Left hindlimb (tissue), 1 donor: ENCODE data around the gene GPHN.

Source experiments
- DNase-seq: peaks from one replicate; pipeline ENCODE4 v3.0.0-alpha.2; 2018

The GPHN gene

DNA sequence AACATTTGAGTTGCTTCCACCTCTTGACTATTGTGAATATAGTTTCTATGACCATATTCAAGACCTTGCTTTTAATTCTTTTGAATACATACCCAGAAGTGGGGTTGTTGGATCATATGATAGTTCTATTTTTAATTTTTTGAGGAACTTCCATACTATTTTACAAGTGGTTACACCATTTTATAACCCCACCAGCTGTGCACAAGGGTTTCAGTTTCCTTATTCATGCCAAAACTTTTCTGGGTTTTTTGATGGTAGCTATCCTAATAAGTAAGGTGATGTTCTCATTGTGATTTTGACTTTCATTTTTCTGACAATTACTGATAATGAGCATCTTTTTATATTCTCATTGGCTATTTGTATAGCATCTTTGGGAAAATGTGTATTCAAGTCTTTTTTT is 571.9 kb downstream of the GPHN start:
- no peak for DNase-seq

DNA sequence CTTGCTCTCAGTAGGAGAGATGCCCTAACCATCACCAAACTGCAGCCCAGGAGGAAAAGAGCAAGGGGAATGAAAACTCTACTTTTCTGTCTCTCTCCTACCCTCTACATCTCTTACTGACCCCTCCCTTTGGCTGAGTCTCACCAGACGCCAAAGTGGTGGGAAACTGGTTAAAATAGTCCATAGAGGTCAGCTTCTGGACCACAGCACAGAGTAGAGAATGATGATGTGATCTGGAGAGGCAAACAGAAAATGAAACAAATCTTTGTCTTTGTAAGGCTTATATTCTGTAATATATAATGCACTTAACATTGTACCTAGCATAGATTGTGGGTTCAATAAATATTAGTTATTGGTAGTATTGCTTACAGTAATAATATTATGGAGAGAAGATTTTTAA is 600.3 kb downstream of the GPHN start:
- no peak for DNase-seq

DNA sequence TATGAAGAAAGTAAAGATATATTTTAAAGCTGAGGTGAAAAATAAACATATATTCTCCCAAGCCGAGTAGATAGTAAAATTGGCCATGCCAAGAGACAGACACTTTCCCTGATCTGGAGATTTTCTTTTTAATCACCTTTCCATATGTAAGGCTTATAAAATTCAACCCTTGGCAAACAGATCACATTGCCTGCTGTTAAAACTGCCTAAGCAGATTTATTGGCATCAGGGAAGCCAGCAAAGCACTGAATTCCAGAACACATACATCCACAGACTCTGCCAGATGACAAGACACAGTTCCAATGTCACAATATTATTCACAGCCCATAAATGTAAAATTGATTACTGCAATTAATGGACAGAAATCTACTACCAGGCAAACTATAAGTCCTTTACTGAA is 603.1 kb downstream of the GPHN start:
- no peak for DNase-seq

DNA sequence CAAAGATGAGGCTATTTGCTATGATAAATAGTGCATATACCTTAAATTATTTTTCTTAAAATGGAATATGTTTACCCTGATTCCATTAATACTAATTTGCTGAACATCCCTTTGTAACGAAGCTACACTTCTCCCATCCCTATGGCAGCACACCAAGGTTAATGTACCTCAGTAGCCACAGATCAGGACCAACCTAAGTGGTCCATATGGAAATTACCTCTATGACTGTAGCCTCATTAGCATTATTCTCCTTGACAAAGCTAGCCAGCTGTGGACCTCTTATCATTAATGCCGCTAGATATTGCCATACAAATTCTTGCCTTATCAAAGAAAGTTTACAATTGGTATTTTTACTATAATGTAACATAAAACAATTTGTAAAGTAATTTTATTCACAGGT is 604.4 kb downstream of the GPHN start:
- DNase-seq = no peak

DNA sequence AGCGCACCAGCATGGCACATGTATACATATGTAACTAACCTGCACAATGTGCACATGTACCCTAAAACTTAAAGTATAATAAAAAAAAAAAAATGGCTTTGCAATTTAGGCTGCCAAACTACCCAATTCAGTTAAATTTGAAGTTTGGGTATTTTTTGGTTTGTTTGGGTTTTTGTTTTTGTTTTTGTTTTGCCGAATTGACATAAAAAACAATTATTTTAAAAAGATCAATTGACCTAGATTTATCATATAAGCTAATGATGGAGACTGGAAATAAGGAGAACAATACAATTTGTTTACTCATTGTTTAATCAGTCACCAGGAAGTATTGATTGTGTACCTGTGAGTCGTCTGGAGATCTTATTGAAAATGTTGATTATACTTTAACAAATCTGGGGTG is 619.2 kb downstream of the GPHN start:
- no peak for DNase-seq

DNA sequence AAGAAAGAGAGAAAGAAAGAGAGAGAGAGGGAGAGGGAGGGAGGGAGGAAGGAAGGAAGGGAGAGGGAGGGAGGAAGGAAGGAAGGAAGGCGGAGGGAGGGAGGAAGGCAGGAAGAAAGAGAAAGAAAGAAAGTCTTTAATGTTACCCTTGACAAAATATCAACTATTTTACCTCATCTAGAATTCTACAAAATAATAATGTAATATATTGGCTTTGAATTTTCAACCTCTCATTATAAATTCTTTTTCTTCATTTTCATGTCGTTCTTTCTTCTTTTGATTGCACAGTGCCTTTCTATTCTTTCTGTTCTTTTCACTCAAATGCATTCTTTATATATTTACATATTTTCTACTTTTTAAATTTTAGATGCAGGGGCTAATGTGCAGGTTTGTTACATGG is 621.8 kb downstream of the GPHN start:
- no peak for DNase-seq

DNA sequence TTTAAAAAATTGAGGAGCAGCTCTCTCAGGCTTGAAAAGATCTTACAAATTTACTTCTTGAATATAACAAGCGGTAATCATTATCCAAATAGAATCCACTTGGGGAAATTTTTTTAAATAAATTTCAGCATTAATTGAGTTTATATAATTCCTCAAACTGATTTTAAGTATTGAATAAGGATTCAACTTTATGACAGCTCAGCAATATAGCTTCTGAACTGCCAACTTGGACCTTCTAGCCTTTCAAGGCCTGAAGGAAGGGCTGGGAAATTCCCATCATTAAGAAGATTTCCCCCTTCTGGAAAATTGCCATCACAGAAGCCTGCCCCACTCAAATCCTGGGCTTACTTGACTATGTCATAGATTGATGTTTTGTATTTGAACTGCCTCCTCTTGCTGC is 623.7 kb downstream of the GPHN start:
- no peak for DNase-seq

DNA sequence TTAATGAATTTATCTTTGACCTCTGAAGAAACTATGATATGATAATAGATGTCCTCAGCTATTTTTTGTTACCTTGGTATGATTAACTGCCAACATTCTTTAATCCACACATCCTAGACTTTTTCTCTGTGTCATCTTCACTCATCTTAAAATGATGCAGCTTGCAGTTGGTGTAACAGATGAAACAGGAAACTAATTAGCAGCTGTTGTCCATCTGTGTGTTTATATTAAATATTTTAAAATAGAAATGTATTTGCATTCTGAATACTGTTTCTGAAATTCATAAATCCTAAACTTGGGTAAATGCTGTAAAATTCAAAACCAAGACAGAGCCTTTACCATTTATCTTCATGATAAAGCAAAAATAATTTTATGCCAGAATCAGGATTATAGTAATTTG is 625.2 kb downstream of the GPHN start:
- DNase-seq = no peak

DNA sequence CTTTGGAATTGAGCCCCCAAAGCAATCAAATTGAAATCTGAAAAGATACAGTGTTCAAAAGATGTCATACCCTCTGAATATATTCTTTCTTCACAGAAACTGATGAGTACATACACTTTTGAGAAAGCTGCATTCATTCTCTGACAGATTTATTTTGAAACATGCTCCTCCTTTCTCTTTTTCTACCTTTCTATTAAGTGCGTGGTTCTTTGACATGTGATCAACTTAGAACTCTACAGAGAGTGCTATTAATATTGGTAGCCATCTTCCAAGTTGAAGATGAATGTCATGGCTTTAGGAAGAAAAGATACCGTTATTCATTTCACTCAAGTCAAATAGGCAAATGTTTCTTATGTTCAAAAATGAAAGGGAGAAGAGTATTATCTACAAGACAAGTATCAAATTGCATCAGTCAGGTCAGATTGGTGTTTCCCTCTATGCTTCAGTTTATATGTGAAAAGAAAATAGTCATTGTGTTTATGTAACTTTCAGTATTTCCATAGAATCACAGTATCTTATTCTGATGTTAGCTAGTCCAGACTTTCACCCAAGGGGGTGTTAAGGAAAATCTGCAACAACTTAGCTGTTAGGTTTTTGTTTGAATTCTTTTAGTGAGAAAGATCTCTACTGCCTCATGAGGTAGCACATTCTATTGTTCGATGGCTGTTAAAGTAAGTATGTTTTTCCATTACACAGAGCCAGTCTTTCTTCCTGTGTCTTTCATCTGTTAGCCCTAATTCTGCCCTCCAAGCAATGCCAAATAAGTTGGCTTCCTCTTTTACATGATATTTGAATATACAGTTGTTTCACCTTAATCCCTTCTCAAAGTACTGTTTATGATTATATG is 625.9 kb downstream of the GPHN start:
- no peak for DNase-seq

DNA sequence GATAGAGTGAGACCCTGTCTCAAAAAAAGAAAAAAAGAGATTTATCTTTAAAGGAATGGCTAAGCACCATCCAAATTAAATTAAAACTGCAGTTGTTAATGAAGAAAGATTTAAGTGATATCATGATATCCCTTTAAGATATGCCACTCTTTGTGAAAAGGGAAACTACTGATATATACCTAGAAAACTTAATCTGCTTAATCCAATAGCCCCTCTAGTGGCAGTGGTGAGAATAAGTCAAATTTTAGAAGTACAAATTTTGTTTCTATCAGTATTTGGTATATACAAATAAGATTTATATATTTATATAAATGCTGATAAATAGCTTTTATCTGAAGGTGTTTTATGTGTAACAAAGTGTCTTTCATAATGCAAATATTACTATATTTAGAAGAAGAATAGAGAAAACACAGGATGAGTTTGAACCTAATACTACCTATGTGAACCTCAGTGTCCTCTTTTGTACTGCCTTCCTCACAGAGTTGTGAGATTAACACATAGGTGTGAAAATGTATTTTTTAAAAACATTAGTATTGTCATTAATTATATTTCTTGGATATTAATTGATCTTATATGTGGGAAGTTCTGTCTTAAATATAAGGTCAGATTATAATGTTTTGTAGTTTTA is 629.9 kb downstream of the GPHN start:
- no peak for DNase-seq

DNA sequence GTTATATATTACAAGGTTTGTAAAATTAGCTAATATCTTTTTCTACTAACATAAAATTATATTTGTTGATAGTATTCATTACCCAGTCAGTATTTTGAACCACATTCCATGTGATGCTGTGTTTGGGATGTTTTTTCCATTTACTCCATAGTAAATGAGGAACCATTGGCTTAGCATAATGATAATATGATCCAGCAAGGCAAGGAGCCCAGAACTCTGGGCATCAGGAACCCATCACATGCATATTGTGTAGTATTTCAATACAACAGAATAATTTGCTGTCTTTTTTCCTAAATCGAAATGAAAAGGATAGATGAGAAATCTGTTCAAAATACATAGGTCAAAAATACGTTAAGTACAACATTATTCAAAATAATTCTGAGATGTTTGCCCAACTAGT is 632.6 kb downstream of the GPHN start:
- DNase-seq = peak; percentile 40

DNA sequence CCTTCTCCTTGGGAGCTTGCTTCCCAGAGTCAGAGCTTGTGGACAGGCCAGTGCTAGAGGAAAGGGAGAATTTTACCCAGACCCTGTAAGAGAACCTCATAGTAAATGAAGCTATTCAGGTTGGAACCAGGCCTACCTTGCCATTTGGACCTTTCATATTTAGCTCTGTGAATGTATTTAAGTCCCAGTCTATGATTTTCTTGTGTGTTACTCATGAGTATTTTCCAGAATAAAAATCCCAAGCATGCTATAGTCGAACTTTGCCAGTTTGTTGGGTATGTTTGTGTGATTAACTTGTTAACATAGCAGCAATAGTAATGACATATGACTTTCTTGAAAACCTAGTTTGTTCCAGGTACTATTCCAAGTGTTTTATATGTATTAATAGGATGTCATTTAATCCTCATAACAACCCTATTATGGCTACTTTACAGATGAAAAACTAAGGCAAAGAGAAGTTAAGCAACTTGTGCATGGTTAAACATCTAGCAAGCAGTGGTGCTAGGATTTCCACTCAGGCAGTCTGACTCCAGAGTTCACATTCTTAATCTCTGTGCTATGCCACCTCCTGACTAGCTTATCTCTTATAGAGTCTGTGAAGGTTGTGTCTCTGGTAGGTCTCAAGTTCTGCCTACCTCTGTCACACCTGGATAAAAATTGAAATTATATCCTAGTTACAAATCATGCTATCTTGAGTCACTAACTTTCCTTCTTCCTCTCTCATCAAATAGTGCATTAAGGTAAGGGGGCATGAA is 633.4 kb downstream of the GPHN start:
- no peak for DNase-seq

DNA sequence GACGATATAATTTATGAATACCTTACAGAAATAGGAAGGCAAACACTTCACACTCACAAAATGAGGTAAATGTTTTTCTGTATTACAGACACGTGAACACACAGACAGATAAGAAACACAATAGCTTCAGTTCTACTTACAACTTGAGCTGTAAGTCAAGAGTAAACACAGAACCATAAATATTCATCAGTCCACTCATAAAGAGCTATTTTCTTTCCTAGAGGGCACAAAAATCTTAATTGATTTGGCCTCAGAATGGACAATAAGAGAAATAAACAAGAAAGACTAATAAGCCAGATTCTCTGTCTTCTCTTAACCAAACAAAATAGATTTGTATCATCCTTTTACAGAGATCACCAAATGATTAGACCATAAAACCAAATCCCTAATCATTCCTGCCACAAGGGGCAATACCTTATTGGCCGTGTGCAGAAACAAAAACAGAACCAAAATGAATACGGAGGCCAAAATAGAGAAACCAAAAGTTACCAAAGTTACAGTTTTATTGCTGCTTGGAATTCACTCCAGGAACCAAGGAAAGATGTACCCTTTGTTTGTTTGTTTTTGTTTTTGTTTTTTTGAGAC is 643.2 kb downstream of the GPHN start:
- no peak for DNase-seq

DNA sequence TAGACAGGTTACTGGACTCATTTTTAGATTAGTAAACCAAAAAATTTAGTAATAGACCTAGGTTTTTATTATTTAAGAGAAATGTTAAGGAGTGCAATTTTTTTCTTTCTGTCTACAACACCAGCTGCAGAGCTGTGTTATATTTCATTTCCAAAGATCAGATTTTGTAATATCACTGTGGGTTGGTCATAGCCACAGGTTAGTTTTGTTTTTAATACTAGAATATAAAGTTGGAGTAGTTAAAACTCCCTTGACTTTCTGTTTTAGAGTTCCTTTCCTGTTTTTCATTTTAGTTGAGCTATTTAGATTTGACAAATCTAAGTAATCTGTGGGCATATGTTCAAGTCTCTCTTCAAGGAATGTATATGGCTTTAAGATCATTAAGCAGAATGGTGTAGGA is 650.6 kb downstream of the GPHN start:
- DNase-seq = no peak

DNA sequence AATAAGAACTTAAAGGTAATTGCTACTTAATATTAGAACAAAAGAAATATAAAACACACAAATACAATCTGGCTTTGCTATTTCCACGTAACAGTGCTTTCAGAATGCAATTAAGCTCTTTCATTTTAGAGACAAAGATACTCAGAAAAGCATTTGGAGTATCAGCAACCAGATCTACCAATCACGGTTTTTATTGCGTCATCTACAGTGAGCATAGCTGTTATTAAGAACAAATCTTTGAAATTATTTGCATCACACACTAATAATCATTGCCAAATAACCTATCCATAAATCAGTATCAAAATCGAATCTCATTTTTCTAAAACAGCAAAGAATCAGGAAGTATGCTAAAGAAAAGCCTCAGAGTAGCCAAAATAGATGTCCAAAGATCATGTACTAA is 654.4 kb downstream of the GPHN start:
- DNase-seq = no peak

DNA sequence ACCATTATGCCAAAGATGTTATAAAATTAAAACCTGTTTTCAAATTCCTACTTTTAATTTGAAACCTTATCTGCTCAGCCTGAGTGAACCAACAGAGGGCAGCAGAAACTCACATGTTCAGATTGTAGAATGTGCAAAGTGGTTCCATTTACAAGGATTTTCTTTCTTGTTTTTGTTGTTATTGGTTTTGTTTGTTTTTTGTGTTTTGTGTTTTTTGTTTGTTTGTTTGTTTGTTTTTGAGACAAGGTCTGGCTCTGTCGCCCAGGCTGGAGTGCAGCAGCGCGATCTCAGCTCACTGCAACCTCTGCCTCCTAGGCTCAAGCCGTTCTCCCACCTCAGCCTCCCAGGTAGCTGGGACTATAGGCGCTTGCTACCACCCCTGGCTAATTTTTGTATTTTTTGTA is 658.5 kb downstream of the GPHN start:
- DNase-seq = no peak

DNA sequence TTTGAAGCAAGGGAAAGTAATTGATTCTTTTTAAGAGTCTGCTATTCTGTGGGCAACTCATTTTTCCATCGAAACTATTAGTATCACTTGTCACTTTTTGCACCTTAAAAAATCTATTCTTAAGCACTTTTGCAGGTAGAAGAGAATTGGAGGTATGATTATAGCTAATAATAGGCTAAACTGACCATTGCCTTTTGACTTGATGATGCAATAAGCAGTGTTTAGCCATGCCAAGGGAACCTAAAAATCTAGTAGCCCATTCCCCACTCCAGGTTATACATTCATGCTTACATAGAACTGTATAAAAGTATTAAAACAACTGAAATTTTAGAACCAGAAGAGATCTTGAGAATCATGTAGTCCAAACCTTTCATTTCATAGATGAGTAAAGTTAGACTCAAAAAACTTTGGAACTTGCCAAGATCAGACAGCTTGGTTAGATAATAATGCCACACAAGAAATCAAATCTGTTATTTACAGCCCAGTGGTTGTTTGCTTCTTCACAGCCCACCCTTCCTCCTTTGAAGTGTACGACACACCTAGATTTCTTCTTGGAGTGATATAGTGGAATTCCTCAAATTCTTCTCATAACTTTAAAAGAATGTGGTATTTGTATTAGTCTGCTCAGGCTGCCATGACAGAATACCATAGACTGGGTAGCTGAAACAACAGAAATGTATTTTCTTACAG is 659.6 kb downstream of the GPHN start:
- no peak for DNase-seq

DNA sequence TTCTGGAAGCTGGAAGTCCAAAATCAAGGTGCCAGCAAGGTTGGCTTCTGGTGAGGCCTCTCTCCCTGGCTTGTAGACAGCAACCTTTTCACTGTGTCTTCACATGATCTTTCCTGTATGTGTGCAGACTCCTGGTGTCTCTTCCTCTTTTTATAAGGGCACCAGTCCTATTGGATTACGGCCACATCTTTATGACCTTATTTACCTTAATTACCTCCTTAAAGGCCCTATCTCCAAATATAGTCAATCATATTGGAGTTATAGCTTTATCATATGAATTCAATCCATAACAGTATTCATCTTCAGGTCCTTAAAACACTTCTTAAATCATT is 660.1 kb downstream of the GPHN start:
- no peak for DNase-seq

DNA sequence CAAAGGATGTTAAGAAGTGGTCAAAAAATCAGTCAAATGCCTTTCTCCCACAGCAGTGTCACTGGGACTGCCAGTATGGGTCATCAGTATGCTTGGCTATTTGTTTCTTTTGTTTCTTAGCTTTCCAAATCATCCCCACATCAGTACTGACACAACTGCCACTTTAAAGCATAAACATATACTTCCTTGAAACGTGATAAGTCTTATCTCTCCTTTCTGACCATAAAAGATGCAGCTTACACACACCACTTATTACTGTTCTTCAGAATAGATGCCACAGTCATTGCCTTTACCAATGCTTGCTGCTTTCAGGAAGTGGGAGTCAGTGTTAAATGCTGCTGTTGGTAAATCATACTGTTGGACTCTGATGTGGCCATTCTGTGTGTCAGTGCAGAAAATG is 662.7 kb downstream of the GPHN start:
- no peak for DNase-seq

DNA sequence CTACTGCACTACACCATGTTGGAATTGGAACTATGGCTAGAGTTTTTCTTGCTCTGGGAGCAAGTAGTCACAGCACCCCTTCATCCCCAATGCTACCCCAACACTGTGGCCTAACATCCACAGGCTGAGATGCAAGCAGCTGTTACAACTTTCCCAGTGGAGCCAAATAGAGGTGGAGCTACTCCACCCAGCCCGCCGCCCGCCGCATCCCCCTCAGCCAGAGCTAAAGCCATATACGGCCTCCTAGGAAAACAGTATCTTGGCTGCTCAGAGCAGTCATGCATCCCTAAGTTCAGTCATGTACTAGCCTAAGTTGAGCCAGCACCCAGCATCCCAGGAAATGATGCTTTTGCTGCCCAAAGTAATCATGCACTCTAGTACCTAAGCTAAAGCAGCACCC is 664.1 kb downstream of the GPHN start:
- DNase-seq = no peak

DNA sequence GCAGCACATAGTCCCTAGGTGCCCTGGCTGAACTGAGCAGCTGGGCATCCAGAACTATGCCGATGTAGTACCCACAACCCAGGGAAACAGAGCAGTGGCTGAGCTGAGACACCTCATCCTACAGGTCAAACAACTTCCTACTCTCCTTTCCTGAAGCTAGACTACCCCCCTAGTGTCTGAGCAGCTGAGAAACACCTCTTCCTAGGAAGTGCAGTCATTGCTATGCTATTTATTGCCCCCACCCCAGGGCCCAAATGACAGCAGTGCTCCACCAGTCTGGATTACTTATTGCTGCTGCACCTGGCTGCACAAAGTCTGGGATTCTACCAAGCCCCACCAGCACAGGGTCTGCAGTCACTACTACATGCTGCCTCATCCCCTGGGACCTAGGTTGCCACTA is 664.6 kb downstream of the GPHN start:
- DNase-seq = no peak

DNA sequence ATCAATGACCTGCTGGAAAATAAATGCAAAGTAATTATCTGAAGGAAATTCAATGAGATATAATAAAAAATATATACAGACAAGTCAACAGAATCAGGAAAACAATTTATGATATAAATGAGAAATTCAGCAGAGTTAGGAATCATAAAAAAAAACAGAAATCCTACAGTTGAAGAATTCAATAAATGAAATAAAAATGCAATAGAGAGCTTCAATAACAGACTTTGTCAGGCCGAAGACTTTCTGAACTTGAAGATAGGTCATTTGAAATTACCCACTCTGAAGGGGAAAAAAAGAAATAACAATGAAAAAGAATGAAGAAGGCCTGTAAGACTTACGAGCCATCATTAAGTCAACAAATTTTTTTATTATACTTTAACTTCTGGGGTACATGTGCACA is 665.8 kb downstream of the GPHN start:
- DNase-seq = no peak

DNA sequence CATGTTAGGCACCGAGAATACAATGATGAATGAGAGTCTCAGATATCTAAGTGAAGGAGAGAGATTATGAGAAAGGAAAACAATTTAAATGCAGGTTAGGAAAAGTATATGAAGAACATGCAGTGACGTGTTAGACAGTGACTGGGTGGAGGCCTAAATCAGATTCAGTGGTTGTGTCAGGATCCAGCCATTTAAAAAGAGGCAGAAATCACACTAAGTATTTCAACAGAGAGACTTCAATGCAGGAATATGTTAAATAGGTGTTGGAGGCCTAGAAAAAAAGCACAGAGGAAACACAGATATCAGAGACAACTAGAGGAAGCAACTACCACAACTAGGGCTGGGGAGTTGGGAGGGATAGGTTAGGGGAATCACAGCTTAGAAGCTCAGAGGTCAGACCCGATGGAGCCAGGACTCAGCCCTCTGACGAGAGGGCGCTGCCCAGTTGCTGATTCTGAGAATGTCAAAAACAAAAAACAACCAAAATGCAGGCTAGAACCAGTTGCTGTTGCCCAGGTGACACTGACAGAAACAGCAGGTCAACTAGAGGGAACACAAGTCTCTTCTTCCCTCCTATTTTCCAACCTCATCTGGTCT is 678.3 kb downstream of the GPHN start:
- DNase-seq = no peak
